Upper lobe of right lung (tissue), 1 donor: ENCODE results near the gene TAAR6. TPM values are rescaled to one million over a fixed set of nuclear protein-coding genes. Genes with fewer than 3 reads are reported as not detected.

ENCODE experiments used
- ATAC-seq: fragments of 200-7000 bp; cut with Tn5 transposase; one replicate; pipeline ENCODE4 v1.9.1; 2020; ENCODE audit warnings: mild to moderate bottlenecking, moderate library complexity
- DNase-seq: peaks from one replicate; pipeline ENCODE4 v3.0.0-alpha.2; 2020
- H3K27ac ChIP-seq: fragments of 200-600 bp; one replicate; pipeline ENCODE4 v1.8.0; 2022
- H3K27me3 ChIP-seq: fragments of 200-600 bp; one replicate; pipeline ENCODE4 v1.8.0; 2022; ENCODE audit warnings: mild to moderate bottlenecking
- H3K36me3 ChIP-seq: fragments of 200-600 bp; one replicate; pipeline ENCODE4 v1.8.0; 2022
- H3K4me1 ChIP-seq: fragments of 200-600 bp; one replicate; pipeline ENCODE4 v1.8.0; 2022
- H3K4me3 ChIP-seq: fragments of 200-600 bp; one replicate; pipeline ENCODE4 v1.8.0; 2022; ENCODE audit warnings: mild to moderate bottlenecking
- H3K9me3 ChIP-seq: fragments of 200-600 bp; one replicate; pipeline ENCODE4 v1.8.0; 2022
- intact Hi-C: fragments of 100-400 bp; cut with DNase I; formaldehyde crosslinking; loops from one replicate; pipeline ENCODE4 v1.11.0; 2022
- total RNA-seq: library from RNA; stranded (reverse); fragmentation: NEBNext Ultra II Directional; extraction: Animal tissue kit (Norgen Biotek cat#: 25700); gene quantifications from one replicate; pipeline ENCODE4 v1.2.1, GENCODE V29; 2021
- TF ChIP-seq, protein P1 (sequence below): fragments of 200-600 bp; IDR thresholded peaks from one replicate; pipeline ENCODE4 v1.8.0; 2022; ENCODE audit warnings: antibody characterized with exemption
- donor health status: DM: no; HTN: yes; CAD: no; lungs with severe emphysema.

The TAAR6 gene
- total RNA-seq, 1 donor from 2014 or later = not detected

DNA sequence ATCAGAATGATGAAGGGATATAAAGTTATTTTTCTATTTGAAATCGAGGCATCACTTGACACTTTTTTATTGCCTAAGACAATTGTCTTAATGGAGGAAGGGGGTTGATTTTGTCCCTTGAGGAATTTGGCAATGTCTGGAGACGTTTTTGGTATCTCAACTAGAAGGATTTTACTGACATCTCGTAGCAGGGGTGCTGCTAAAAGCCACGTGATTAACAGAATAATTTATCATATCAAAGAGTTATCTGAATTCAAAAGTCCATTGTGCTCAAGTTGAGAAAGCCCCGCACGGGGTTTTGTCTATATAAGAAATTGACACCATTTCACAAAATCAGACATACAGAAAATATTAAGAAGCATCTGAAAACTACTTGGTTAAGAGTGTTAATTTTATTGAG, 1.5 kb upstream of the TAAR6 start:
- intact Hi-C loops = no loop called here
- Histone ChIP-seq H3K36me3 (no peaks in the 10 kb centered on the region), H3K27ac (no peak overlapping the region), H3K9me3 (no peaks in the 10 kb centered on the region), H3K4me3 (no peak overlapping the region), H3K27me3 (peaks cover 10% of the 10 kb centered on the region), H3K4me1 (no peaks in the 10 kb centered on the region)
- DNase-seq (no peak), ATAC-seq (no peak)
- TF ChIP-seq, protein P1, sequence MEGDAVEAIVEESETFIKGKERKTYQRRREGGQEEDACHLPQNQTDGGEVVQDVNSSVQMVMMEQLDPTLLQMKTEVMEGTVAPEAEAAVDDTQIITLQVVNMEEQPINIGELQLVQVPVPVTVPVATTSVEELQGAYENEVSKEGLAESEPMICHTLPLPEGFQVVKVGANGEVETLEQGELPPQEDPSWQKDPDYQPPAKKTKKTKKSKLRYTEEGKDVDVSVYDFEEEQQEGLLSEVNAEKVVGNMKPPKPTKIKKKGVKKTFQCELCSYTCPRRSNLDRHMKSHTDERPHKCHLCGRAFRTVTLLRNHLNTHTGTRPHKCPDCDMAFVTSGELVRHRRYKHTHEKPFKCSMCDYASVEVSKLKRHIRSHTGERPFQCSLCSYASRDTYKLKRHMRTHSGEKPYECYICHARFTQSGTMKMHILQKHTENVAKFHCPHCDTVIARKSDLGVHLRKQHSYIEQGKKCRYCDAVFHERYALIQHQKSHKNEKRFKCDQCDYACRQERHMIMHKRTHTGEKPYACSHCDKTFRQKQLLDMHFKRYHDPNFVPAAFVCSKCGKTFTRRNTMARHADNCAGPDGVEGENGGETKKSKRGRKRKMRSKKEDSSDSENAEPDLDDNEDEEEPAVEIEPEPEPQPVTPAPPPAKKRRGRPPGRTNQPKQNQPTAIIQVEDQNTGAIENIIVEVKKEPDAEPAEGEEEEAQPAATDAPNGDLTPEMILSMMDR = no peak

DNA sequence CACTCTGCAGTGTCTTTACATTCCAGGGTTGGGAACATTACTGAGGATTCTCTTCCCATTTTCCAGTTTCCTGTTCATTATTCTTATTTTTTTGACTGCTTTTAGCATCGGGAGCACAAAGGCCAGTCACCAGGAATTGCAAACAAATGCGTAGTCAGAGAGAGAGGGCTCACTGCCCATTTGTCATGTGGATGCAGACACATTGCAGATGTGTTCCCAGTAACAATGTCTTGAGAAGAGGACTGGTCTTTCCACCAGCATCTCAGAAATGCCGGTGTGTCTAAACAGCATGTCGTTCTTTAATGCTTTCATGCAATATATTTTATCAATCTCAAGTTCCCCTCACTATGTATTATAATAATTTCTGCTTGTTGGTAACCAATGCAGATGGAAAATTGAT, 952 bp upstream of the TAAR6 start:
- Histone ChIP-seq H3K36me3 (no peaks in the 10 kb centered on the region), H3K9me3 (no peaks in the 10 kb centered on the region), H3K4me1 (no peaks in the 10 kb centered on the region), H3K27me3 (peaks cover 10% of the 10 kb centered on the region), H3K4me3 (no peak overlapping the region), H3K27ac (no peak overlapping the region)
- TF ChIP-seq, protein P1 = no peak
- ATAC-seq = no peak
- DNase-seq = no peak
- intact Hi-C loops = no loop called here

DNA sequence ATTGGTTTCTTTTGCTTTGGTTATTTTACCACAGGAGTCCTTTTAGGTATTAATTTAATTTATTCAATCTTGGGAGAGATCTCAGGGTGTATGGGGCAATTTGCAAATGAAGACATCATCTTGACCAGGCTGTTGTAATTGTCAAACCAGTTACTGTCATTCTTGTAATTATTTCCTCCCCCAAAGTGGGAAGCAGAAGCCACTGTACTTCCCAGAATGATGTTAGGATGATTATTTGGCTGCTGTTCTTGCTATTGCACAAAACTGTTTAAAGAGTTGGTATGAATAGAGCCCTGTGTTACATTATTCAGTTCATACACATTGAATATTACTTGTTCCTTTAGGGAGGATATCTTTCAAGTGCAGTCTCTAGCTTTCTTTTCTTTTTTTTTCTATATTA, 1.7 kb downstream of the TAAR6 start:
- intact Hi-C loops = no loop called here
- no peaks in the 10 kb centered on the region for H3K9me3 ChIP-seq
- H3K27ac ChIP-seq = no peak overlapping the region
- H3K27me3 ChIP-seq = no peaks in the 10 kb centered on the region
- no peaks in the 10 kb centered on the region for H3K36me3 ChIP-seq
- H3K4me3 ChIP-seq = no peak overlapping the region
- H3K4me1 ChIP-seq = no peaks in the 10 kb centered on the region
- peak; percentile 65 for ATAC-seq
- TF ChIP-seq, protein P1 = no peak
- DNase-seq = no peak

DNA sequence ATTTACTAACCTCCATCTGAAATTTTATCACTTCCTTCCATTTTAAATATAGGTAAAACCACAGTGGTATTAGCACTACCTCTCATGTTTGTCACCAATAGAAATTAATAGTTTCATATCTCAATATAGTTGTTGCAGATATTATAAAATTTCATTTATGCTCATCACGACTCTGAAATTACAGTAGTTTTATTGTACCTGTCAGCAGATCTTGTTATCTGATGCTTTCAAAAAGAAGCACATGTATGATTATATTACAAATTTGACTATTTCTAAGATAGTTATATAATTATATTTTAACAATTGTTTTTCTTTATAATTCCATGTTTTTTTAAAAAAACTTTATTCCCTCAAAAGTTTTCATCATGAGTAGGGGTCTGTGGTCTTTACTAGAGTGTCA, 14.6 kb downstream of the TAAR6 start:
- intact Hi-C loops = no loop called here
- Histone ChIP-seq H3K27me3 (no peaks in the 10 kb centered on the region), H3K27ac (no peak overlapping the region), H3K36me3 (no peaks in the 10 kb centered on the region), H3K4me1 (no peaks in the 10 kb centered on the region), H3K9me3 (no peaks in the 10 kb centered on the region), H3K4me3 (no peak overlapping the region)
- TF ChIP-seq, protein P1 = no peak
- ATAC-seq (no peak), DNase-seq (no peak)

DNA sequence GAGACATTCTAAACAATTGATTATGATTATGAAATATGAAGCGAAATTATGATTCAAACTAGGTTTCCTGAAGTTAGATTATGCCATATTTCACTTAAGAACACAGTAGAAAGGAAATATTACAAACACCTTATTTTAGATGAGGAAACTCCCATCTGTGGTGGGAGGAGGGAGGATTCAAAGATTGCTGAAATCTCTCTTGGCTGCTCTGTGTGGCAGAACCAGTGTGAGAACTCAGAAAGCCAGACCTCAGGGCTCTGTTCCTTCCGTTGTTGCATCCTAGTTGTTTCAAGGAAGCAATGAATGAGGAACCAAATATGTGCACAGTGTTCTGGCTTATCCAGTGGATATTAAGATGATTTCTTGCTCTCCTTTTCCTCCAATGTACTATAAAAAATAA, 17.3 kb downstream of the TAAR6 start:
- Histone ChIP-seq H3K4me1 (no peaks in the 10 kb centered on the region), H3K9me3 (no peaks in the 10 kb centered on the region), H3K27ac (no peak overlapping the region), H3K27me3 (no peaks in the 10 kb centered on the region), H3K36me3 (no peaks in the 10 kb centered on the region), H3K4me3 (no peak overlapping the region)
- no peak for DNase-seq
- intact Hi-C loops = no loop called here
- TF ChIP-seq, protein P1 = no peak
- ATAC-seq = peak; percentile 91

DNA sequence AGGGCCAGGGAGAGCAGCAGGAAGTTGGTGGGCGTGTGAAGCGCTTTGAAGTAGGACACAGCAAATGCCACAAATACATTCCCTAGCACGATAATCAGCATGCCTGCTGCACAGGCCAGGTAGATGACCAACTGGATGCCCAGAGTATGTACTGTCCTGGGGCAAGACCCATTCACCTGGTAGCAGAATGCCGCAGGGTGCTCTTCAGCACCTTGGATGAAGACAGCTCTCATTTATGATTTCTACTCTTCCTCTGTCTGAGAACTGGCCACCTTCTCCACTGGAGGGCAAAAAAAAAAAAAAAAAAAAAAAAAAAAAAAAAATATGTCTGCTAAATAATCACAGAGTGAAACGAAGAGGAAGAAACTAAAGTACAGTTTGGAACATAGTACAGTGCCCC, 19.3 kb downstream of the TAAR6 start, which contains the start of gene TAAR5:
TSS of gene TAAR5 (minus strand) at position 288 of the 400 bp plus-strand sequence. CDS start at position 233, 55 bp downstream.
- Histone ChIP-seq H3K27me3 (no peaks in the 10 kb centered on the region), H3K9me3 (no peaks in the 10 kb centered on the region), H3K4me3 (no peak within 1 kb of the TSS), H3K36me3 (no peaks in the 10 kb centered on the region), H3K4me1 (no peaks in the 10 kb centered on the region), H3K27ac (no peak within 1 kb of the TSS)
- ATAC-seq = no peak
- no peak for DNase-seq
- intact Hi-C loops = no loop called here
- TF ChIP-seq, protein P1 = no peak
